Gastroesophageal sphincter (tissue), 3 donors: Measurements from ENCODE around the gene PPP1R2.

ENCODE experiments used
- POLR2A ChIP-seq, 2 donors: fragments of 450-650 bp; IDR thresholded peaks; one replicate each; pipeline ENCODE4 v1.6.1; 2017; ENCODE audit warnings: antibody characterized with exemption in 2 of 2, mild to moderate bottlenecking in 2 of 2, moderate library complexity in 1 of 2
- TF ChIP-seq, protein P1 (sequence below), 4 experiments: fragments of 200-600 bp in 2 of 4; fragments of 450-650 bp in 2 of 4; sonication (generic) in 1 of 4; IDR thresholded peaks; one replicate each; pipeline ENCODE4 v1.5.1; 2017 to 2019; ENCODE audit warnings: antibody characterized with exemption in 4 of 4, mild to moderate bottlenecking in 2 of 4, moderate library complexity in 2 of 4

DNA sequence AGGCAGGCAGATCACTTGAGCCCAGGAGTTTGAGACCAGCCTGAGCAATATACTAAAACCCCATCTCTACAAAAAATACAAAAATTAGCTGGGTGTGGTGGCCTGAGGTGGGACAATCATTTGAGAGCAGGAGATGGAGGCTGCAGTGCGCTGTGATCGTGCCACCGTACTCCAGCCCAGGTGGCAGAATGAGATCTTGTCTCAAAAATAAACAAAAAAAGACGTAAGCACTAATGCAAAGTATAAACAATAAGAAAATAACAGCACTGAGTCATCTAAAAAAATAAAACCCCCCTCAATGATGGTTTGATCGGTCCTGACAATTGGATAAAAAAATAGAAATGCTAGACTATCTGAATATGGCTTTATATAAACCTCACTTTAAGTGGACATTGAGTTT, 3.6 kb downstream of the PPP1R2 start:
- TF ChIP-seq, protein P1, sequence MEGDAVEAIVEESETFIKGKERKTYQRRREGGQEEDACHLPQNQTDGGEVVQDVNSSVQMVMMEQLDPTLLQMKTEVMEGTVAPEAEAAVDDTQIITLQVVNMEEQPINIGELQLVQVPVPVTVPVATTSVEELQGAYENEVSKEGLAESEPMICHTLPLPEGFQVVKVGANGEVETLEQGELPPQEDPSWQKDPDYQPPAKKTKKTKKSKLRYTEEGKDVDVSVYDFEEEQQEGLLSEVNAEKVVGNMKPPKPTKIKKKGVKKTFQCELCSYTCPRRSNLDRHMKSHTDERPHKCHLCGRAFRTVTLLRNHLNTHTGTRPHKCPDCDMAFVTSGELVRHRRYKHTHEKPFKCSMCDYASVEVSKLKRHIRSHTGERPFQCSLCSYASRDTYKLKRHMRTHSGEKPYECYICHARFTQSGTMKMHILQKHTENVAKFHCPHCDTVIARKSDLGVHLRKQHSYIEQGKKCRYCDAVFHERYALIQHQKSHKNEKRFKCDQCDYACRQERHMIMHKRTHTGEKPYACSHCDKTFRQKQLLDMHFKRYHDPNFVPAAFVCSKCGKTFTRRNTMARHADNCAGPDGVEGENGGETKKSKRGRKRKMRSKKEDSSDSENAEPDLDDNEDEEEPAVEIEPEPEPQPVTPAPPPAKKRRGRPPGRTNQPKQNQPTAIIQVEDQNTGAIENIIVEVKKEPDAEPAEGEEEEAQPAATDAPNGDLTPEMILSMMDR (IDR thresholded peaks at IDR 0.05): no peak
- no peak for TF ChIP-seq POLR2A (IDR thresholded peaks at IDR 0.05)
